GM18868 (cell line): Measurements from ENCODE around the gene MPRIP.

ENCODE experiments used
- ATAC-seq: cut with Tn5 transposase; IDR thresholded peaks from one replicate; pipeline ENCODE4 v1.9.1; 2021; ENCODE audit warnings: mild to moderate bottlenecking, moderate library complexity; ENCODE audit not compliant: unreplicated experiment

Gene MPRIP

GRCh38 chr17:17084941-17085340 is 42.7 kb downstream of the MPRIP start:
- ATAC-seq, result no peak

DNA sequence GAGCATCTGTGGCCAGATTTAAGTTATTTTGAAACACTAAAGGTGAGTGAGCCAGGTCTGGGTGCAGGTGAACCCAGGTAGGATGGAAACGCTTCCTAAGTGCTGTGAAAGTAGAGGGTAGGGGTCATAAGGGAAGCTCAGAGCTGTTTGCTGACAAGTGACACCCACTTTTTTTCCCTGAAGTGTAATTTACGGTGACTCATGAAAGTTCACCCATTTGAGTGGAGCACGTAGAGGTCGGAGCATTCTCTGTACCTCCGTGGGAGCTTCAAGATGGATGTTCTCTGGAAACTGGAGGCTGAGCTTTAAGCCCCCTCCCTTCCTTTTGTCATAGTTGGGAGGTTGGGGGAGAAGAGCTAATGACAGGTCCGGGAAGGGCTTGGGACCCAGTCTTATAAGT is 44.3 kb downstream of the MPRIP start:
- ATAC-seq, result no peak

DNA sequence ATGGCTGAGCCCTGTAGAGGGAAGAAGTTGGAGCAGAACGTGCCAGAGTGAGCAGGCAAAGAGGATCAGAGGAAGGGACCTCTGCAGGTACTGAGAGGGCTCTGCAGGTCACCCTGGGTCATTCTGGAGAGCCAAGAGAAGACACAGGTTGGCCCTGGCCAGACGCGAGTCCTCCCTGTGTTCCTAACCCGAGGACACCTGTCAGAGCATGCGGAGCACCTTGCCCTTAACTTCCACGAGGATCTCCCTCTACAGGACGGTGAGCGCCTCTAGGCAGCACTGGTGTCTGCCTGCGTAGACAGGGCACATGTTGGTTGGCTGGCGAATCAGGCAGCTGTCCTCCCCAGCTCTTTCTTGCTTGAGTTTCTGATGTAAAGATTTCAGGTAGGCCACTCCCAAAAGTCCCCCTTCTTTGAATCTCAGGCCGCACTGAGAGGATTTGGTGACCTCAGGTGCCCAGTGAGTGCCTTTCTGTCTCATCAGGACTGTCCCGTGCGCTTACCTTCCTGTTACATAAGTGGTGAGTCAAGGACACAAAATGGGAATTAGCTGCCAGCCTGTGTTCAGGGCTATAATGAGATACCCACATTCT is 45.3 kb downstream of the MPRIP start:
- ATAC-seq, result no peak

GRCh38 chr17:17088086-17088485 is 45.8 kb downstream of the MPRIP start:
- ATAC-seq, result no peak

GRCh38 chr17:17088541-17089525 is 46.6 kb downstream of the MPRIP start:
- no peak for ATAC-seq

- no peak for ATAC-seq
Measured at GRCh38 chr17:17089796-17090641, 47.8 kb downstream of the MPRIP start.

DNA sequence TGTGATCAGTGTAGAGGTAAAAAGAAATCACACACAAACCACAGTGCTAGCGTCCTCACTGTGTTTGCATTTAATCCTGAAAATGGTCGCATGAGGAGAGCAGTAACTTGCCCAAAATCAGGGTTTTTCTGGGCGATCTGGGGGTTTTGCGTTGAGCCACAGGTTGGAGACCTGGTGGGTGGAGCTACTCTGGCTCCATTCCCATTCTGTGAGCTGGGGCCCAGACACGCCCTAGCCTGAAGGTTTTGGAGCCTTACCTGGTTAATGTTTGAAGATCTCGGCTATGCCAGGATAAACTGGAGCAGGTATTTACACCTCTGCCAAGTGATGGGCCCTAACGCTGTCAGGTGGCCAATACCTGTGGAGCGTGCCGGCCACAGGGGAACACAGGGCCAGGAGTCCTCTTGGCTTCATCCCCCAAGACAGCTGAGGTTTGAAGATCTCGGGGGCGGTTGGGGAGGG is 48.4 kb downstream of the MPRIP start:
- no peak for ATAC-seq

- ATAC-seq, result no peak
Measured at GRCh38 chr17:17091276-17091675, 49.0 kb downstream of the MPRIP start.

- ATAC-seq, result no peak
Measured at GRCh38 chr17:17091856-17092756, 49.8 kb downstream of the MPRIP start.

DNA sequence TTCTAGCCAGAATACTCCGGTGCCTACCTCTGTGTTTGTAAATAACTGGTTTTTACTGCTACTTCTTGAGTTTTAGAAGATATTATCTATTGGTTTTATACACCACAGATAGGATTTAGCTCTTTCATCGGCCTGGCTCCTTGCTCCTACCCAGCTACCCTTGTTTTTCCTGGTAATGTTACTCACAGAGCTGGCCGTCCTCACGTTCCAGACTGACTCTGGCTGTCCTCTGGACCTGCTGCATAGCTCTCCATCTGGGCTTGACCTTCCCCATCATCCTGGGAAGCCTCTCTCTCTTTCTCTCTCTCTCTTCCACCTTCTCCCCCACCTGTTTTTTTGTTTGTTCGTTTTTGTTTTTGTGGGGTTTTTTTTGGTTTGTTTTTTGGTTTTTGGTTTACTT is 51.5 kb downstream of the MPRIP start:
- no peak for ATAC-seq

DNA sequence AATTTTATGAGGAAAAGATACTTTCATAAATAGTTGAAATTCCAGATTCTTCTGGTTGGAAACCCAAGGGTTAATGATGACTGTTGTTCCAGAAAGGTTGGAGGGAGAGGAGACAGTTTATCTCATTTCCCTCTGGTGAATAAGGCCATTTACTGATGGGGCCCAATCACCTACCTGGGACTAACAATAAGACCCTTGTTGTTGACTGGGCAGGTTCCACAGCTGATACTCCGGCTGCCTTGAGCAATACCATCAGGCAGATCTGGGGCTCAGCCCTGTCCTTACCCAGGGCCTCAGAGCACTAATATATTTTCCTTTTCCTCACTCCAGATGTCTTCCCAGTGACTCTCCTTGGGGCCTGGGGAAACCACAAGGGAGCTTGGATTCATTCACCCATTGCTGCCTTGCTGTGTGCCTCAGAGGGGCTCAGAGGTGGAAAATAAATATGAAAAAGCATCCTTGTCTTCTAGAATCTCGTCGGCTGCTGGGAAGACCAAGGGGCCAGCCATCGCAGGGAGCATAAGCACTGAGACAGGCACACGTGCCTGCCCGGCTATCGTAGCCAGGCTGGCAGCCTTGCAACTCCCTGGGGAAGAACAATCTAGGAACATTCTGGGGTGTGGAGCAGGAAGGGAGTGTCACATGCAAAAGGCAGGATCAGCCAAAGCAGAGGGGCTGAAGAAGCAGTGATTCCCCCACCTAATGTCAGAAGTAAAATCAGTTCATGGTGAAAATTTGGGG is 54.4 kb downstream of the MPRIP start:
- ATAC-seq, result no peak

DNA sequence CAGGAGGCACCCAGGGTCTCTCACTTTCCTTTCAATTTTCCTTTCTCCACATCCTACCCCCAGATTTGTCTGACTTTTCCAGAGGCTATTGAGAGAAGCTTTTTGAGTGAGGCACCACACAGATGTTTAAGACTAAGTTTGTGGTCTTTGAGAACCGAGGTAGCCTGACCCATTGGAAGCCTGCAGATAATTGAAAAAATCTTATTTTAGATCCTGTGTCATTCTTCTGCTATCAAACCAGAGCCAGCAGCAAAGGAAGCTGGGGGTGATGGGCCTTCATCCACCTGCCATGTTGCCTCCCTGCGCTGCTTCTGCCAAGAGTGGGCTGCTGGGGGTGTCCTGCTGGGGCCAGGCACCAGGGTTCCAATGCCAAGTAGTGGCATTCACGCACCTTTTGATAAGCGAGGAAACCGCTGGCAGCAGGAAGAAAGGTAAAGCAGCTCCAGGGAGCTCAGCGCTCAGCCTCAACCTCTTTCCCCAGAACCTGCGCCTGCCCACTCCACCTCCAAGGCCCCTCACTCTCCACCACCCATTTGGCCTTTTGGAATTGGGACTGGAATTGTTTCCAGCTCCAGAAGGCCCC is 55.6 kb downstream of the MPRIP start:
- ATAC-seq, result no peak

GRCh38 chr17:17098551-17099179 is 56.4 kb downstream of the MPRIP start:
- no peak for ATAC-seq

DNA sequence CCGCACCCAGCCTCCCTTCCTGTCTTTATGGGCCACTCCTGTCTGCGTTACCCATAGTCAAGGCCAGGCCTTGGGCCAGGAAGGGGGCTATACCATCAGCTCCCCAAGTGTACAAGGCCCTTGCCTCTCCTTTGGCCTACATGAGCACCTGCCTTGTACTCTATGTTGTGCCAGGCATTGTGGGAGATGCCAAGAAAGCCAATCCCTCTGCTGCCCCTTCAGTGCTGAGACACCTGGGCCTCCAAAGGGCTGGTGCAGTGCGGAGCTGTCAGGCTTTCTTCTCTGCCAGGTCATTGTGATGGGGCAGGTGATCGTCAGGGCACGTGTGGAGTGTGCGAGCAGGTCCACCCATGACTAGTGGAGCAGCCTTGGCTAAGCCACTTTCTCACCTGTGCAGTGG is 59.9 kb downstream of the MPRIP start:
- no peak for ATAC-seq

GRCh38 chr17:17103160-17103559 is 60.9 kb downstream of the MPRIP start:
- ATAC-seq, result no peak

DNA sequence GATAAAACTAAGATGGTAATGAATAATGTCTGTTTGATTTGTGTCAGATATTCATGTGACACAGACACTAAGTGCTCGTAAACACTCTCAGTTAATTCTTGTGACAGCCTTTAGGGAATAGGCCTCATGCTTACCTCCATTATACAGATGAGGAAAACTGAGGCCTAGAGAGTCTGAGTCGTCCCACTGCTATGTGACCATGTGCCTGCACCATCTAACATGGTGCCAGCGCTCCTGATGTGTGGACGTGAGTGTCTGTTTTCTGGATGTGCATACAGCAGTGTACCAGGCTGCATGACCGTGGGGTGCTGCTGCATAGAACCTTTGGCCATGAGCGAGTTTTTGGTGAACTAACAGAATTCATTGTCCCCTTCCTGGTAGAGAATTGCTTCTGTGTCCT is 61.8 kb downstream of the MPRIP start:
- ATAC-seq, result no peak

- no peak for ATAC-seq
Measured at GRCh38 chr17:17104494-17104893, 62.2 kb downstream of the MPRIP start.

- ATAC-seq, result no peak
Measured at GRCh38 chr17:17105976-17106375, 63.7 kb downstream of the MPRIP start.

GRCh38 chr17:17106756-17107155 is 64.5 kb downstream of the MPRIP start:
- ATAC-seq, result no peak
